HG03280 (cell line): Measurements from ENCODE around the gene OSBPL10.

Experiments
- ATAC-seq: cut with Tn5 transposase; IDR thresholded peaks from one replicate; pipeline ENCODE4 v1.9.1; 2021; ENCODE audit warnings: mild to moderate bottlenecking, moderate library complexity; ENCODE audit not compliant: unreplicated experiment

The OSBPL10 gene

GRCh38 chr3:31927811-31928210, 53.3 kb downstream of the OSBPL10 start:
- ATAC-seq, result no peak

GRCh38 chr3:31926543-31926942, 54.5 kb downstream of the OSBPL10 start:
- no peak for ATAC-seq

- ATAC-seq, result no peak
These were observed 55.8 kb downstream of the OSBPL10 start for GRCh38 chr3:31925271-31925630.

GRCh38 chr3:31924610-31925270, 56.3 kb downstream of the OSBPL10 start:
- ATAC-seq, result no peak

- no peak for ATAC-seq
These were observed 58.1 kb downstream of the OSBPL10 start for GRCh38 chr3:31922962-31923361.

- ATAC-seq, result no peak
These were observed 59.2 kb downstream of the OSBPL10 start for GRCh38 chr3:31921837-31922236.

GRCh38 chr3:31920310-31920709, 60.8 kb downstream of the OSBPL10 start:
- no peak for ATAC-seq

GRCh38 chr3:31919528-31919927, 61.5 kb downstream of the OSBPL10 start:
- ATAC-seq, result no peak

- peak; percentile 77 for ATAC-seq
These were observed 62.6 kb downstream of the OSBPL10 start for GRCh38 chr3:31918179-31919150.

- ATAC-seq, result peak; percentile 84
These were observed 63.6 kb downstream of the OSBPL10 start for GRCh38 chr3:31917303-31918005.

GRCh38 chr3:31911643-31912042, 69.4 kb downstream of the OSBPL10 start:
- ATAC-seq, result no peak

GRCh38 chr3:31911124-31911523, 69.9 kb downstream of the OSBPL10 start:
- ATAC-seq, result no peak

GRCh38 chr3:31909455-31909854, 71.6 kb downstream of the OSBPL10 start:
- no peak for ATAC-seq

GRCh38 chr3:31908391-31909097, 72.5 kb downstream of the OSBPL10 start:
- ATAC-seq, result no peak

GRCh38 chr3:31906182-31906581, 74.9 kb downstream of the OSBPL10 start:
- no peak for ATAC-seq

GRCh38 chr3:31903686-31904431, 77.2 kb downstream of the OSBPL10 start:
- no peak for ATAC-seq

GRCh38 chr3:31900583-31900982, 80.5 kb downstream of the OSBPL10 start:
- ATAC-seq, result no peak

- ATAC-seq, result no peak
These were observed 84.2 kb downstream of the OSBPL10 start for GRCh38 chr3:31896648-31897433.

GRCh38 chr3:31896026-31896425, 85.0 kb downstream of the OSBPL10 start:
- ATAC-seq, result no peak
